ENCODE results near the gene TEX19.

The TEX19 gene

GRCh38 chr17:82392209-82392920 is 33.3 kb downstream of the TEX19 start:
- no peak for TF ChIP-seq CEBPB (IDR thresholded peaks at IDR 0.05)
- no peak for TF ChIP-seq TCF12 (IDR thresholded peaks at IDR 0.05; ENCODE audit: low read depth)
- TF ChIP-seq ZBTB7A (IDR thresholded peaks at IDR 0.05; ENCODE audit: low read depth) = no peak
- TF ChIP-seq NFIC (IDR thresholded peaks at IDR 0.05) = no peak
- TF ChIP-seq TEAD4 (IDR thresholded peaks at IDR 0.05) = no peak
- no peak for TF ChIP-seq YY1 (IDR thresholded peaks at IDR 0.05; ENCODE audit: low read depth)
- TF ChIP-seq RAD21 (IDR thresholded peaks at IDR 0.05; ENCODE audit: low read depth) = no peak
- TF ChIP-seq, protein P1, sequence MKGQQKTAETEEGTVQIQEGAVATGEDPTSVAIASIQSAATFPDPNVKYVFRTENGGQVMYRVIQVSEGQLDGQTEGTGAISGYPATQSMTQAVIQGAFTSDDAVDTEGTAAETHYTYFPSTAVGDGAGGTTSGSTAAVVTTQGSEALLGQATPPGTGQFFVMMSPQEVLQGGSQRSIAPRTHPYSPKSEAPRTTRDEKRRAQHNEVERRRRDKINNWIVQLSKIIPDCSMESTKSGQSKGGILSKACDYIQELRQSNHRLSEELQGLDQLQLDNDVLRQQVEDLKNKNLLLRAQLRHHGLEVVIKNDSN (IDR thresholded peaks at IDR 0.05) = no peak
- TF ChIP-seq MAX (IDR thresholded peaks at IDR 0.05) = no peak
- no peak for TF ChIP-seq EP300 (IDR thresholded peaks at IDR 0.05; ENCODE audit: borderline replicate concordance)
- TF ChIP-seq CREB1 (IDR thresholded peaks at IDR 0.05; ENCODE audit: low read depth) = no peak
- TF ChIP-seq, protein P2, sequence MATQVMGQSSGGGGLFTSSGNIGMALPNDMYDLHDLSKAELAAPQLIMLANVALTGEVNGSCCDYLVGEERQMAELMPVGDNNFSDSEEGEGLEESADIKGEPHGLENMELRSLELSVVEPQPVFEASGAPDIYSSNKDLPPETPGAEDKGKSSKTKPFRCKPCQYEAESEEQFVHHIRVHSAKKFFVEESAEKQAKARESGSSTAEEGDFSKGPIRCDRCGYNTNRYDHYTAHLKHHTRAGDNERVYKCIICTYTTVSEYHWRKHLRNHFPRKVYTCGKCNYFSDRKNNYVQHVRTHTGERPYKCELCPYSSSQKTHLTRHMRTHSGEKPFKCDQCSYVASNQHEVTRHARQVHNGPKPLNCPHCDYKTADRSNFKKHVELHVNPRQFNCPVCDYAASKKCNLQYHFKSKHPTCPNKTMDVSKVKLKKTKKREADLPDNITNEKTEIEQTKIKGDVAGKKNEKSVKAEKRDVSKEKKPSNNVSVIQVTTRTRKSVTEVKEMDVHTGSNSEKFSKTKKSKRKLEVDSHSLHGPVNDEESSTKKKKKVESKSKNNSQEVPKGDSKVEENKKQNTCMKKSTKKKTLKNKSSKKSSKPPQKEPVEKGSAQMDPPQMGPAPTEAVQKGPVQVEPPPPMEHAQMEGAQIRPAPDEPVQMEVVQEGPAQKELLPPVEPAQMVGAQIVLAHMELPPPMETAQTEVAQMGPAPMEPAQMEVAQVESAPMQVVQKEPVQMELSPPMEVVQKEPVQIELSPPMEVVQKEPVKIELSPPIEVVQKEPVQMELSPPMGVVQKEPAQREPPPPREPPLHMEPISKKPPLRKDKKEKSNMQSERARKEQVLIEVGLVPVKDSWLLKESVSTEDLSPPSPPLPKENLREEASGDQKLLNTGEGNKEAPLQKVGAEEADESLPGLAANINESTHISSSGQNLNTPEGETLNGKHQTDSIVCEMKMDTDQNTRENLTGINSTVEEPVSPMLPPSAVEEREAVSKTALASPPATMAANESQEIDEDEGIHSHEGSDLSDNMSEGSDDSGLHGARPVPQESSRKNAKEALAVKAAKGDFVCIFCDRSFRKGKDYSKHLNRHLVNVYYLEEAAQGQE (IDR thresholded peaks at IDR 0.05; ENCODE audit: low read depth) = no peak
- no peak for TF ChIP-seq EGR1 (IDR thresholded peaks at IDR 0.05)
- no peak for TF ChIP-seq TAF1 (IDR thresholded peaks at IDR 0.05; ENCODE audit: low read depth)
- TF ChIP-seq FOXM1 (IDR thresholded peaks at IDR 0.05; ENCODE audit: borderline replicate concordance, low read depth) = no peak

DNA sequence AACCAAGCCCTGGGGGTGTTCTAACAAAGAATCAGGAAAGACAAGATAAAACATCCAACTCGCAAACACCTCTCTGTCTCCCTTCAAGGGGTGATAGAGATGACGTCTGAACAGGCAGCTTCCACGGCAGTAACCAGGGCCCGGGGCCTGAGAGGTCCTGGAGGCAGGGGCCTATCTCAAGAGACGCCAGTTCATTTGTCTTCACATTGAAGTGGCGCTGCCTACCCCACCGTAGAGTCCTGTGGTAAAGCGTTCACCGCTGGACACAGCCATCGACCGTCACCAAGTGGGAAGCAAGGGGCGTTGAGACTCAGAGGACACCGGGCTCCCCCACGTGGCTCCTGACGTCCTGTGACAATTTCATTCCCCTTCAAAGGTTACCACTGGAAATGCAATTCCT is 33.9 kb downstream of the TEX19 start:
- TF ChIP-seq TEAD4 (IDR thresholded peaks at IDR 0.05) = no peak
- no peak for TF ChIP-seq ZBTB7A (IDR thresholded peaks at IDR 0.05; ENCODE audit: low read depth)
- no peak for TF ChIP-seq TAF1 (IDR thresholded peaks at IDR 0.05; ENCODE audit: low read depth)
- no peak for TF ChIP-seq EP300 (IDR thresholded peaks at IDR 0.05; ENCODE audit: borderline replicate concordance)

DNA sequence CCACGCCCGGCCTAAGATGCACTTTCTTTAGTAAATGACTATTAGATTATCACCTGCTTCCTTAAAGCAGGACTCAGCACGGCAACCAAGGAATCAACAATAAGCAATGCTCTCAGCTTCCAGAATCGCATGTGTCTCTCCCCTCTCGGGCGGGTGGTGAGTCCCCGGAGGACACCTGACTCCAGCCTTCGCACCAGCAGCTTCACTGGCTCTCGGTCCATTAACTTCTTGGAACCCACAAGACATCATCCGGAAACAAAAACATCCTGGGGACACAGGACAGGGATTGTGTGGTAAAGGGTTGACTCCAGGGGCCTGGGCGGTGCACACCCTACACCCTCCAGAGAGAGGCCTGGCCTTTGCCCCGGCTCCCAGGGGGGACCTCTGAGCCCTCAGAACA is 35.2 kb downstream of the TEX19 start:
- no peak for TF ChIP-seq TAF1 (IDR thresholded peaks at IDR 0.05; ENCODE audit: low read depth)
- TF ChIP-seq MAX (IDR thresholded peaks at IDR 0.05) = peak; percentile 36; the same call in 1 of the 2 replicates
- TF ChIP-seq NFIC (IDR thresholded peaks at IDR 0.05) = peak; percentile 69
- peak; percentile 55 for TF ChIP-seq TEAD4 (IDR thresholded peaks at IDR 0.05)
- TF ChIP-seq EGR1 (IDR thresholded peaks at IDR 0.05) = no peak
- TF ChIP-seq CREB1 (IDR thresholded peaks at IDR 0.05; ENCODE audit: low read depth) = no peak
- TF ChIP-seq, protein P2 (IDR thresholded peaks at IDR 0.05; ENCODE audit: low read depth) = no peak
- TF ChIP-seq CEBPB (IDR thresholded peaks at IDR 0.05) = no peak
- peak; percentile 83 for TF ChIP-seq TCF12 (IDR thresholded peaks at IDR 0.05; ENCODE audit: low read depth)
- no peak for TF ChIP-seq FOXM1 (IDR thresholded peaks at IDR 0.05; ENCODE audit: borderline replicate concordance, low read depth)
- peak; percentile 79; the same call in 1 of the 2 replicates for TF ChIP-seq EP300 (IDR thresholded peaks at IDR 0.05; ENCODE audit: borderline replicate concordance)

DNA sequence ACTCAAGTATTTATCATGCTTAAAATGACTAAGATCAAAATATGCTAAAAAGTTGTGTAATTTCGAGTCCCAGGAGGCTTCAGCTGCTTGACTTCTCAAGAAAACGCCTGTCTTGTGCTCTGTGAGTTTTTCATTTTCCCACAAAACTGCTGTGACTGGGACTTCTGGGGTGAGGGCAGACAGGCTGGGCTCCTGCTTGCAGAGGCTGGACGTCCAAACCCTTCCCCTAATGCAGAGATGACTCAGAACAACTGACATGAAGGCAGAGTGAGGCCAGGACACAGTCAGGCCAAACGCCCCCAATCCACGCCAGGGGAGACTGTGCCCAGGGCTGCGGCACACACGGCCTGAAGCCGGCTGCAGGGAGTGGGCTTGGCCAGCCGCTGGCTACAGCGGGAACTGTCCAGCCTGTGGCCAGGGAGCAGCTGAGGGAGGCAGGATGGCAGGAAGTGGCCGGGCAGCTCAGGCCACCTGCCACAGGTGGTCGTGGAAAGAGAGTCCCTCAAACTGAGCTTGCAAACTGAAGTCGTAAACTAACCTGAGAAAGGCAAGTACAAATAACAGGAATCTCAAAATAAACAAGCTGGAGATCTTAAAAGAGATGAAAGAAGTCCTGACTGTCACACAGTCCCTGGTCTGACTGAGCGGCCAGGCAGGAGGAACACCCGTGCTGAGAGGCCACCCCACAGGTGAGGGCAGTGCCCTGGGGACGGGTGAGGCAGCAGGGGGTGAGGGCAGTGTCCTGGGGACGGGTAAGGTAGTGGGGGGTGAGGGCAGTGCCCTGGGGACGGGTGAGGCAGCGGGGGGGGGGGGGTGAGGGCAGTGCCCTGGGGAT is 37.8 kb downstream of the TEX19 start:
- TF ChIP-seq CEBPB (IDR thresholded peaks at IDR 0.05) = no peak
- TF ChIP-seq CREB1 (IDR thresholded peaks at IDR 0.05; ENCODE audit: low read depth) = no peak
- no peak for TF ChIP-seq MAX (IDR thresholded peaks at IDR 0.05)
- no peak for TF ChIP-seq TCF12 (IDR thresholded peaks at IDR 0.05; ENCODE audit: low read depth)
- TF ChIP-seq EGR1 (IDR thresholded peaks at IDR 0.05) = no peak
- no peak for TF ChIP-seq FOXM1 (IDR thresholded peaks at IDR 0.05; ENCODE audit: borderline replicate concordance, low read depth)
- TF ChIP-seq, protein P1 (IDR thresholded peaks at IDR 0.05) = no peak
- TF ChIP-seq, protein P2 (IDR thresholded peaks at IDR 0.05; ENCODE audit: low read depth) = peak; percentile 77
- no peak for TF ChIP-seq YY1 (IDR thresholded peaks at IDR 0.05; ENCODE audit: low read depth)

All from Ishikawa (cell line).